Nephron progenitor cell (in vitro differentiated cells): ENCODE measurements around the gene NPEPL1.
A peak's percentile ranks its signal among the peaks of the same experiment; 100 is the strongest.

Experiments used
- DNase-seq: peaks from one replicate; pipeline ENCODE4 v3.0.0; 2021
- H3K27ac Mint-ChIP-seq: 2 replicates; pipeline ENCODE4 v1.8.0; 2021; ENCODE audit warnings: mild to moderate bottlenecking, moderate library complexity, mixed read lengths
- H3K27me3 Mint-ChIP-seq: 2 replicates; pipeline ENCODE4 v1.8.0; 2021; ENCODE audit warnings: mild to moderate bottlenecking, low read depth, mixed read lengths; ENCODE audit not compliant: poor library complexity
- H3K36me3 Mint-ChIP-seq: 2 replicates; pipeline ENCODE4 v1.8.0; 2021; ENCODE audit warnings: low read depth, mixed read lengths
- H3K4me1 Mint-ChIP-seq: 2 replicates; pipeline ENCODE4 v1.8.0; 2021; ENCODE audit warnings: mixed read lengths
- H3K4me3 Mint-ChIP-seq: 2 replicates; pipeline ENCODE4 v1.8.0; 2021; ENCODE audit warnings: mild to moderate bottlenecking, moderate library complexity, mixed read lengths
- H3K9me3 Mint-ChIP-seq: 2 replicates; pipeline ENCODE4 v1.8.0; 2021; ENCODE audit warnings: mild to moderate bottlenecking, moderate library complexity, mixed read lengths
- CTCF ChIP-seq: fragments of 200-600 bp; sonication (generic); IDR thresholded peaks from 2 replicates; pipeline ENCODE4 v1.5.0; 2021; ENCODE audit warnings: antibody characterized with exemption

The NPEPL1 gene

GRCh38 chr20:58661598-58662473 is 30.8 kb upstream of the NPEPL1 start:
- Mint-ChIP-seq H3K27ac (peak overlapping the region; percentile 71), H3K9me3 (no peaks in the 10 kb centered on the region), H3K4me1 (peaks cover 68% of the 10 kb centered on the region), H3K4me3 (no peak overlapping the region), H3K36me3 (peaks cover 24% of the 10 kb centered on the region), H3K27me3 (no peaks in the 10 kb centered on the region)
- DNase-seq: no peak
- TF ChIP-seq CTCF: no peak

- Mint-ChIP-seq H3K9me3 (no peaks in the 10 kb centered on the region), H3K27ac (no peak overlapping the region), H3K4me3 (no peak overlapping the region), H3K27me3 (no peaks in the 10 kb centered on the region), H3K36me3 (peaks cover 36% of the 10 kb centered on the region), H3K4me1 (peaks cover 43% of the 10 kb centered on the region)
- TF ChIP-seq CTCF: no peak
- no peak for DNase-seq
Measured at GRCh38 chr20:58664331-58664730, 28.3 kb upstream of the NPEPL1 start.

GRCh38 chr20:58664883-58665282 is 27.7 kb upstream of the NPEPL1 start:
- peaks cover 37% of the 10 kb centered on the region for H3K4me1 Mint-ChIP-seq
- DNase-seq: no peak
- H3K4me3 Mint-ChIP-seq: no peak overlapping the region
- no peak overlapping the region for H3K27ac Mint-ChIP-seq
- no peak for TF ChIP-seq CTCF
- H3K36me3 Mint-ChIP-seq: peaks cover 36% of the 10 kb centered on the region
- H3K27me3 Mint-ChIP-seq: no peaks in the 10 kb centered on the region
- H3K9me3 Mint-ChIP-seq: no peaks in the 10 kb centered on the region

- no peak for TF ChIP-seq CTCF
- Mint-ChIP-seq H3K4me1 (peaks cover 30% of the 10 kb centered on the region), H3K27me3 (no peaks in the 10 kb centered on the region), H3K4me3 (no peak overlapping the region), H3K36me3 (peaks cover 44% of the 10 kb centered on the region), H3K9me3 (no peaks in the 10 kb centered on the region), H3K27ac (peak overlapping the region; percentile 66)
- peak; percentile 22 for DNase-seq
Measured at GRCh38 chr20:58665606-58666005, 27.0 kb upstream of the NPEPL1 start.

GRCh38 chr20:58666702-58667101 is 25.9 kb upstream of the NPEPL1 start:
- peaks cover 19% of the 10 kb centered on the region for H3K4me1 Mint-ChIP-seq

More at GRCh38 chr20:58666702-58667101, 25.9 kb upstream of the NPEPL1 start:
- H3K36me3 Mint-ChIP-seq: peaks cover 42% of the 10 kb centered on the region
- H3K27ac Mint-ChIP-seq: no peak overlapping the region
- TF ChIP-seq CTCF: no peak
- no peak for DNase-seq
- no peaks in the 10 kb centered on the region for H3K27me3 Mint-ChIP-seq
- H3K9me3 Mint-ChIP-seq: no peaks in the 10 kb centered on the region
- H3K4me3 Mint-ChIP-seq: no peak overlapping the region
